ENCODE measurements around the gene NME5.
"Not testable (repeated sequence)": the region's sequence is repeated elsewhere in the genome, so short reads cannot be mapped to it uniquely, and the experiment has no call there.

Gene NME5

DNA sequence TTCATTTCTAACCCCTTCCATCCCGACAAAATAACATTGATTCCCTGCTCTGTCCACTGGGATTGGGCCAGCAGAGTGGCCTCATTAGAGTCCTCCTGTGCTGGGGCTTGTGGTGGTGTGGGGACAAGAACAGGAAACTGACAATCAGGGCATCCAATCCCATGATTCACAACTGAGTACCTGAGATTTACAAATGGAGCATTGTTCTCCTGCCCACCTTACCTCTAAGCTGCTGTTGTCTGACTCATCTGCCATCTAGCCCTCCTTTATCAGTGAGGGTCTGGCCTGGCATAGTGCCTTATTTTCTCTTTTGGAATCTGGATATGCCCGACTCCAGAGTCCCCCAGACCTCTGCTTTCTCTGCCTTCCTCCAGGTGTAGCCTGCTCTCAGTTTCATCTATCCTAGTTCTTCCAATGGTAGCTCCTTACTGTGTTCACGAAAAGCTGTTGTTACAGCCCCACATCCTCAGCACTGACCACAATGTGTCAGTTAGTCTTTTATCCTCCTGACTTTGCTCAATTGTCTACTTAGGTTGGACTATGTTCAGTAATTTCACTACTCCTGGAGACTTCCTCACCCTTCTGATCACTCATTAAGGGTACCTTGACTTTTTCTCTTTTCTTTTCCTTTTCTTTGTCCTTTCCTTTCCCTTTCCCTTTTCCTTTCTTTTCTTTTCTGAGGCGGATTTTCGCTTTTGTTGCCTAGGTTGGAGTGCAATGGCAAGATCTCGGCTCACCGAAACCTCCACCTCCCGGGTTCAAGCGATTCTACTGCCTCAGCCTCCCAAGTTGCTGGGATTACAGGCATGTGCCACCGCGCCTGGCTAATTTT, 42.0 kb downstream of the NME5 start:
- no peaks in the 10 kb centered on the region for H3K36me3 ChIP-seq (ENCODE audit: insufficient read depth, low read length)
- H3K9ac ChIP-seq (ENCODE audit: low read length) = no peak overlapping the region
- H3K4me1 ChIP-seq (ENCODE audit: insufficient read depth, low read length) = no peaks in the 10 kb centered on the region
- H3K4me3 ChIP-seq (ENCODE audit: low read depth in 1 of 2, low read length in 2 of 2) = no peak overlapping the region
- H3K9me3 ChIP-seq (ENCODE audit: low read length) = no peaks in the 10 kb centered on the region
- no peaks in the 10 kb centered on the region for H3K27me3 ChIP-seq (ENCODE audit: control insufficient read depth in 1 of 2, insufficient read depth in 2 of 2, low read length in 2 of 2)
- no peak overlapping the region for H3K27ac ChIP-seq (ENCODE audit: low read depth, low read length)

DNA sequence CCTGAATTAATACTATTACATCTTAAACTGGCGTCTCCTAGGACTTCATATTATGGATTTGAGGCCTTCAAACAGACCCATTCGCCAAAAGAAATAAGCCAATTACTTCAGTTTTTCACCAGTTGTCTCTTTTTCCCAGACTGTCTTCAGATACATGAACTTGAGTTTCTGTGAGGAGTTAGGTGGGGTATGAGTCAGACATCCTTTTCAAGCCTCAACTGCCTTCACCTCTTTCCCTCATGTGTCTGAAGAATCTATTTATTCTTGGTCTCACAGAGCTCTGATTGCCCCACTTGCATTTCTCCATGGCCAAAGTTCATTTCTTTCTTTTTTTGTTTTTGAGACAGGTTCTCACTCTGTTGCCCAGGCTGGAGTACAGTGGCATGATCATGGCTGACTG, 42.9 kb downstream of the NME5 start:
- no peaks in the 10 kb centered on the region for H3K36me3 ChIP-seq (ENCODE audit: insufficient read depth, low read length)
- no peaks in the 10 kb centered on the region for H3K27me3 ChIP-seq (ENCODE audit: control insufficient read depth in 1 of 2, insufficient read depth in 2 of 2, low read length in 2 of 2)
- no peak overlapping the region for H3K27ac ChIP-seq (ENCODE audit: low read depth, low read length)
- H3K9me3 ChIP-seq (ENCODE audit: low read length) = no peaks in the 10 kb centered on the region
- H3K9ac ChIP-seq (ENCODE audit: low read length) = no peak overlapping the region
- H3K4me3 ChIP-seq (ENCODE audit: low read depth in 1 of 2, low read length in 2 of 2) = no peak overlapping the region
- H3K4me1 ChIP-seq (ENCODE audit: insufficient read depth, low read length) = no peaks in the 10 kb centered on the region

DNA sequence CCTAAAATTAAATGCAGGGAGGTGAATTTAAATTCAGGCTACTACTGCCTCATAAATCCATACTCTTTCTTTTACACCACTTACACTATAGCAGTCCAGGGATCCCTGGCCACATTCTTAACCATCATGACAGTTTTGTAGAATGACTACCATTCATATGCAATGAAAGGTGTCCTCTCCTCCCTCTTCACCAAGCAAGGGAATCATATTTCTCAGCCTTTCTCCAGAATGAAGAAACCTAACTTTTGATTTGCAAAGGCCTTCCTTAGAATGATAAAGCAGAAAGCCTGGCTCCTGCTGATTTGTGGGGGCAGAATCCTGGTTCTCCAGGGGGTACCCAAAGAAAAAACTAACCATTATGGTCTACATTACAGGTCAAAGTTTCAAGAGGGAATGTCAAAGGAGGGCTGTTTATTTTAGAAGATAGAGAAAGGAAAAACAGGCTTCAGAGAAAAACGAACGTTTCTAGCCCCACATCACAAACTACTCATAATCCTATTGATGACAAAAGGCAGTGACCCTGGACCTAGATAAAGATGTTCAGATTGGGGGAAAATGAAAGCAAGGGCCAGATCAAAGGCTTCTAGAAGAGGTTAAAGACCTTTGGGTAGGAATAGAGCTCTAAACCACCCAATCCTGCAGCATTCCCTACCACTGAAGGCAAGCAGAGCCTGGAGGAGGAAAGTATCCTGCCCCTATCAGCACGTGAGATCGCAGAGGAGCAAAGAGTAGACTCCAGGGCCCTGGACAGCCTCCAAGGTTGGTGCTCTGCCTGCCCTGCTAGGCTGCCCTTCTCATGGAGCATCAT, 43.9 kb downstream of the NME5 start:
- no peaks in the 10 kb centered on the region for H3K4me1 ChIP-seq (ENCODE audit: insufficient read depth, low read length)
- H3K36me3 ChIP-seq (ENCODE audit: insufficient read depth, low read length) = no peaks in the 10 kb centered on the region
- H3K9ac ChIP-seq (ENCODE audit: low read length) = no peak overlapping the region
- H3K27ac ChIP-seq (ENCODE audit: low read depth, low read length) = no peak overlapping the region
- no peaks in the 10 kb centered on the region for H3K27me3 ChIP-seq (ENCODE audit: control insufficient read depth in 1 of 2, insufficient read depth in 2 of 2, low read length in 2 of 2)
- no peak overlapping the region for H3K4me3 ChIP-seq (ENCODE audit: low read depth in 1 of 2, low read length in 2 of 2)
- H3K9me3 ChIP-seq (ENCODE audit: low read length) = no peaks in the 10 kb centered on the region

DNA sequence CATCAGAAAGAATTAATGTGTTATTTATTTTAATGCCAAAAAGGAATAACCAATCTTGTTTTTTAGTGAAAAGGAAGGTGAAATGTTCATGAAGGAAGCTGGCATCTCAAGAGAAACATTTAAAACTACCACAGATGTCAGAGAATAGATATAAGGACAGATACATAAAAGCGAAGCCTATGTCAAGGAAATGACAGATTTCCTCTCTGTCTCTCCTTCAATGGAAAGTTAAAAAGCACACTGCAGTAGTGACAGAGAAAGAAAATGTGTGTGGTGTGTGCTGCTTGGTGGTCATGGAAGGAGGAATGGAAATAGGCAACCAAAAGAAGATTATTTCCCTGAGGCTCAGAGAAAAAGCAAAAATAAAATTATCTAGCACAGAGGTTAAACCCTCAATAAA, 46.2 kb downstream of the NME5 start:
- no peak overlapping the region for H3K9ac ChIP-seq (ENCODE audit: low read length)
- no peaks in the 10 kb centered on the region for H3K27me3 ChIP-seq (ENCODE audit: control insufficient read depth in 1 of 2, insufficient read depth in 2 of 2, low read length in 2 of 2)
- no peaks in the 10 kb centered on the region for H3K4me1 ChIP-seq (ENCODE audit: insufficient read depth, low read length)
- H3K27ac ChIP-seq (ENCODE audit: low read depth, low read length) = no peak overlapping the region
- H3K4me3 ChIP-seq (ENCODE audit: low read depth in 1 of 2, low read length in 2 of 2) = no peak overlapping the region
- H3K36me3 ChIP-seq (ENCODE audit: insufficient read depth, low read length) = no peaks in the 10 kb centered on the region
- no peaks in the 10 kb centered on the region for H3K9me3 ChIP-seq (ENCODE audit: low read length)

DNA sequence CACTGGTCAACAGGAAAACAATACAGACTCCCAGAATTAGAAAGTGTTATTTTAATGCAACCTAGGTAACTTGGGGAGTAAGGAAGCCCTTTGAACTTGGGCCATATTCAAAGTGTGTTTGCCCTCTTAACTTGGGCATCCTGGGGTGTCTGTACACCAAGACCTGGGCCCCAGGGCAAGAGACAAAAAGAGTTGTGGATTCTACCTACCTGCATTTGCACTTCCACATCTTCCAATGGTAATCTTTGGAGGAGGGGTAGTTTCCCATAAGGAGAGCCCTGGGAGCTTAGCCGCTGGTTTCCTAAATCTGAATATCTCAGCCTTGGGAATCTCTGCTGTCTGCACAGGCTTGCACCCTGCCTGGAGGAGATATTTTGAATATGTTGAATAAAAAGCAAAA, 46.9 kb downstream of the NME5 start:
- no peaks in the 10 kb centered on the region for H3K9me3 ChIP-seq (ENCODE audit: low read length)
- H3K27me3 ChIP-seq (ENCODE audit: control insufficient read depth in 1 of 2, insufficient read depth in 2 of 2, low read length in 2 of 2) = no peaks in the 10 kb centered on the region
- H3K36me3 ChIP-seq (ENCODE audit: insufficient read depth, low read length) = no peaks in the 10 kb centered on the region
- H3K27ac ChIP-seq (ENCODE audit: low read depth, low read length) = no peak overlapping the region
- no peaks in the 10 kb centered on the region for H3K4me1 ChIP-seq (ENCODE audit: insufficient read depth, low read length)
- H3K4me3 ChIP-seq (ENCODE audit: low read depth in 1 of 2, low read length in 2 of 2) = no peak overlapping the region
- no peak overlapping the region for H3K9ac ChIP-seq (ENCODE audit: low read length)

DNA sequence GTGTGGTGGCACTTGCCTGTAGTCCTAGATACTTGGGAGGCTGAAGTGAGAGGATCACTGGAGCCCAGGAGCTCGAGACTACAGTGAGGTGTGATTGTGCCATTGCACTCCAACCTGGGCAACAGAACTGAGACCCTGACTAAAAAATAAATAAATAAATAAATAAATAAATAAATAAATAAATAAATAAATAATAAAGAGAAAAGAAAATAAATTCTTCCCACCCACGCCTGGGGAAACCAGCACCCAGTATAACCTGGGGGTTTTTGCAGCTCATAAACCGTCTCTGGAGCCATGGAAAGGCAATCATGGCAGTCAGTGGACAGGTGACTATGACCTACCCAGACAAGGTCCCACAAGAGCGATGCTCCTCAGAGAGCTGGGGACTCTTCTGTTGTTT, 47.5 kb downstream of the NME5 start:
- Histone ChIP-seq H3K9me3 (ENCODE audit: low read length) (no peaks in the 10 kb centered on the region), H3K4me3 (ENCODE audit: low read depth in 1 of 2, low read length in 2 of 2) (no peak overlapping the region), H3K27me3 (ENCODE audit: control insufficient read depth in 1 of 2, insufficient read depth in 2 of 2, low read length in 2 of 2) (no peaks in the 10 kb centered on the region), H3K9ac (ENCODE audit: low read length) (no peak overlapping the region), H3K36me3 (ENCODE audit: insufficient read depth, low read length) (no peaks in the 10 kb centered on the region), H3K27ac (ENCODE audit: low read depth, low read length) (no peak overlapping the region), H3K4me1 (ENCODE audit: insufficient read depth, low read length) (no peaks in the 10 kb centered on the region)

DNA sequence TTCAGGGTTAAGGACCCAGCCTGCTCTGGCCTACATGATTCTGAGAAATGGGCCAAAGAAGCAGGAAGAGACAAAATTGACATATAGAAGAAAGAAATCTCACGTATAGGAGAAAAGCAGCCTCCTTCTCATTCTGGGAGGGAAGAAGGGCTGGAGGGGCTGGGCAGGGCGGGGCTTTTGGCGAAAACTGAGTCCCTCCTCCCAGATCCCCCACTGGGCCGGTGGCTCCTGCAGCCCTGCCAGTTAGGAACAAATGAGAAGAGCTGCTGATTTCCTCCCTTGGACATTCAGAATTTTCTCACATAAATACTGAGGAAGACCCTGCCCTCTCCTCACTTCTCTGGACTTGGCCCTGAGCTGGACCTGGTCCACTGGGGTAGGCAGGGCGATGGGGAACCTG, 55.5 kb downstream of the NME5 start, which contains the start of gene WNT8A:
WNT8A (plus strand) TSS at position 332 of the 400 bp plus-strand sequence. CDS start 95 bp downstream, outside the sequence.
- no peak within 1 kb of the TSS for H3K4me3 ChIP-seq (ENCODE audit: low read depth in 1 of 2, low read length in 2 of 2)
- no peak within 1 kb of the TSS for H3K27ac ChIP-seq (ENCODE audit: low read depth, low read length)
- H3K36me3 ChIP-seq (ENCODE audit: insufficient read depth, low read length) = no peaks in the 10 kb centered on the region
- H3K9me3 ChIP-seq (ENCODE audit: low read length) = no peaks in the 10 kb centered on the region
- no peaks in the 10 kb centered on the region for H3K27me3 ChIP-seq (ENCODE audit: control insufficient read depth in 1 of 2, insufficient read depth in 2 of 2, low read length in 2 of 2)
- no peak within 1 kb of the TSS for H3K9ac ChIP-seq (ENCODE audit: low read length)
- H3K4me1 ChIP-seq (ENCODE audit: insufficient read depth, low read length) = no peaks in the 10 kb centered on the region

DNA sequence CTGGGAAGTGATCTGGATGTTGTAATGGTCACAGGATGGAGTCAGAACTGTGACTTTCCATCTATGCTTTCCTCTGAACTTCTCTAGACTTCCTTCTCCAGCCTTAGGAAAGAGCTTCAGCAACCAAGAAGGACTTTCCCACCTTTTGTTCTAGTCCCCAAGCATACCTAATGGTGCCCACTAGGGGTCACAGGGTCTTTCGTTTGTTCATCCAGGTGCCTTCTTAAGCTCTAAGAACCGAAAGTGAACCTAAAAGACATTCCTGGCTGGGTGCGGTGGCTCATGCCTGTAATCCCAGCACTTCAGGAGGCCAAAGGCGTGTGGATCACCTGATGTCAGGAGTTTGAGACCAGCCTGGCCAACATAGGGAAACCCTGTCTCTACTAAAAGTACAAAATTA, 57.2 kb downstream of the NME5 start:
- Histone ChIP-seq H3K27ac (ENCODE audit: low read depth, low read length) (no peak overlapping the region), H3K27me3 (ENCODE audit: control insufficient read depth in 1 of 2, insufficient read depth in 2 of 2, low read length in 2 of 2) (no peaks in the 10 kb centered on the region), H3K36me3 (ENCODE audit: insufficient read depth, low read length) (no peaks in the 10 kb centered on the region), H3K9ac (ENCODE audit: low read length) (no peak overlapping the region), H3K4me1 (ENCODE audit: insufficient read depth, low read length) (no peaks in the 10 kb centered on the region), H3K9me3 (ENCODE audit: low read length) (no peaks in the 10 kb centered on the region), H3K4me3 (ENCODE audit: low read depth in 1 of 2, low read length in 2 of 2) (no peak overlapping the region)

DNA sequence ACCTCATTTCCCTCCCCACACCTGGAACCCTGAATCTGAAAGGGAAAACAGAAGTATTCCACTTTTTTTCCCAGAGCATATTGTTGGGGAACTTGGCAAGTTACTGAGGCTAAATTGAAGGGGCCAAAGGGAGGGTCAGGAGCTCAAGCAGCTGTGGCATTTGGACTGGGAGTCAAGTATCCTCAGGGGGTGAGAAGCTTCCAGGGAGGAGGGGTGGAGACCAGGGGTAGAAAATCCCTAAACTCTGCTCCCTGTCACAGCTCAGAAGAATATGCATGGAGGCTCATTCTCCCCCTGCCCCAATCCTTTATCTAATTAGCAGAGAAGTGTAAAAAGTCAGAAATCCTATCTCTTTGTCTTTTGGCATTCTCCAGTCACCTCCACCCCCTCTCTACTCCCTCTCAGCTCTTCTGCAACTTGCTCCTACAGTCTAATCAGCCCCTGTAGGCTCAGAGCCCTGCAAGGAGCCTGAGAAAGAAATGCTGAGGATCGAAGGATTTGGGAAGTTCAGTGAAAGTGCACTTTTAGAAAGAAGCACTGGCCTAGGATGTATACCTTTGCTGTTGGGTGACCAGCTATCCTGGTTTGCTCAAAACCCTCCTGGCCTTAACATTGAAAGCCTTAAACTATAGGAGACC, 61.1 kb downstream of the NME5 start:
- H3K4me1 ChIP-seq (ENCODE audit: insufficient read depth, low read length) = no peaks in the 10 kb centered on the region

DNA sequence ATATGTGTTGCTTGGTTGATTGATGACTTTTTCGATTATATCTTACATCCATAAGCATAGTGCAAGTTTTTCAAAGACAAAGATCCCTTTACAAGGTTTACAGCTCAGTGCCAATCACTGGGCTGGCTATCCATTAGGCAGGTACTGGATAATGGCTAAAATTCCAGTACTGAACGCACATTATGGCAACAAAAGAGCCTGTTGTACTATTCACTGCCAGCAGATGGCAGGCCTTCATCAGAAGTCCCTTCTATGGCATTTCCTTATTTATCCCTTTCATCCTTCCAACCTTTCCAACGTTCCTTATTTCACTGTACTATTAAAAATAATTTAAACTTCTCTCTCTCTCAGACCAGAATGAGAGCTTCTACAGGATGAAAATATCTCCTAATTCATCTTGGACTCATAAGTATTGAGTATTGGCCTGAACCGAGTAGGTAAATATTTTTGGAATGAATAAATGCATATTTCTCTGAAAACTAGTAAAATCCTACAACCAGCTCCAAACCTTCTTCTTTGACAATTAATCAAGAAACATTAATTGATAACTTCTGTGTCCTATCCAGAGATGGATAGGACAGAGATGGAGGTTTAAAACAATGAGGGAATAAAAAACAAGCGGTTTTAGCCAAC, 62.0 kb downstream of the NME5 start:
- Histone ChIP-seq H3K27me3 (ENCODE audit: control insufficient read depth in 1 of 2, insufficient read depth in 2 of 2, low read length in 2 of 2) (no peaks in the 10 kb centered on the region), H3K9ac (ENCODE audit: low read length) (no peak overlapping the region), H3K27ac (ENCODE audit: low read depth, low read length) (no peak overlapping the region), H3K4me1 (ENCODE audit: insufficient read depth, low read length) (no peaks in the 10 kb centered on the region), H3K36me3 (ENCODE audit: insufficient read depth, low read length) (no peaks in the 10 kb centered on the region), H3K9me3 (ENCODE audit: low read length) (no peaks in the 10 kb centered on the region), H3K4me3 (ENCODE audit: low read depth in 1 of 2, low read length in 2 of 2) (no peak overlapping the region)

More for the DNA sequence above, 61.1 kb downstream of the NME5 start:
- H3K36me3 ChIP-seq (ENCODE audit: insufficient read depth, low read length) = no peaks in the 10 kb centered on the region
- no peak overlapping the region for H3K27ac ChIP-seq (ENCODE audit: low read depth, low read length)
- no peaks in the 10 kb centered on the region for H3K9me3 ChIP-seq (ENCODE audit: low read length)
- H3K4me3 ChIP-seq (ENCODE audit: low read depth in 1 of 2, low read length in 2 of 2) = no peak overlapping the region
- H3K9ac ChIP-seq (ENCODE audit: low read length) = no peak overlapping the region
- no peaks in the 10 kb centered on the region for H3K27me3 ChIP-seq (ENCODE audit: control insufficient read depth in 1 of 2, insufficient read depth in 2 of 2, low read length in 2 of 2)

DNA sequence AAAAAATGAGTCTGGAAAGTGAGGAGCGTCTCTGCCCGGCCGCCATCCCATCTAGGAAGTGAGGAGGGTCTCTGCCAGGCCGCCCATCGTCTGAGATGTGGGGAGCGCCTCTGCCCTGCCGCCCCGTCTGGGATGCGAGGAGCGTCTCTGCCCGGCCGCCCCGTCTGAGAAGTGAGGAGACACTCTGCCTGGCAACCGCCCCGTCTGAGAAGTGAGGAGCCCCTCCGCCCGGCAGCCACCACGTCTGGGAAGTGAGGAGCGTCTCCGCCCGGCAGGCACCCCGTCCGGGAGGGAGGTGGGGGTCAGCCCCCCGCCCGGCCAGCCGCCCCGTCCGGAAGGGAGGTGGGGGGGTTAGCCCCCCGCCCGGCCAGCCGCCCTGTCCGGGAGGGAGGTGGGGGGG, 69.2 kb downstream of the NME5 start:
- not testable (repeated sequence) for H3K9me3 ChIP-seq (ENCODE audit: low read length); H3K9ac ChIP-seq (ENCODE audit: low read length); H3K27ac ChIP-seq (ENCODE audit: low read depth, low read length); H3K27me3 ChIP-seq (ENCODE audit: control insufficient read depth in 1 of 2, insufficient read depth in 2 of 2, low read length in 2 of 2); H3K4me3 ChIP-seq (ENCODE audit: low read depth in 1 of 2, low read length in 2 of 2); H3K4me1 ChIP-seq (ENCODE audit: insufficient read depth, low read length); H3K36me3 ChIP-seq (ENCODE audit: insufficient read depth, low read length)

All from muscle layer of colon (tissue), 2 donors.